Nephron progenitor cell (in vitro differentiated cells): ENCODE data around the gene ALDH4A1.

Source experiments
- DNase-seq: peaks from one replicate; pipeline ENCODE4 v3.0.0; 2021
- H3K27ac Mint-ChIP-seq: 2 replicates; pipeline ENCODE4 v1.8.0; 2021; ENCODE audit warnings: mild to moderate bottlenecking, moderate library complexity, mixed read lengths
- H3K27me3 Mint-ChIP-seq: 2 replicates; pipeline ENCODE4 v1.8.0; 2021; ENCODE audit warnings: mild to moderate bottlenecking, low read depth, mixed read lengths; ENCODE audit not compliant: poor library complexity
- H3K36me3 Mint-ChIP-seq: 2 replicates; pipeline ENCODE4 v1.8.0; 2021; ENCODE audit warnings: low read depth, mixed read lengths
- H3K4me1 Mint-ChIP-seq: 2 replicates; pipeline ENCODE4 v1.8.0; 2021; ENCODE audit warnings: mixed read lengths
- H3K4me3 Mint-ChIP-seq: 2 replicates; pipeline ENCODE4 v1.8.0; 2021; ENCODE audit warnings: mild to moderate bottlenecking, moderate library complexity, mixed read lengths
- H3K9me3 Mint-ChIP-seq: 2 replicates; pipeline ENCODE4 v1.8.0; 2021; ENCODE audit warnings: mild to moderate bottlenecking, moderate library complexity, mixed read lengths
- CTCF ChIP-seq: fragments of 200-600 bp; sonication (generic); IDR thresholded peaks from 2 replicates; pipeline ENCODE4 v1.5.0; 2021; ENCODE audit warnings: antibody characterized with exemption

ALDH4A1 gene

DNA sequence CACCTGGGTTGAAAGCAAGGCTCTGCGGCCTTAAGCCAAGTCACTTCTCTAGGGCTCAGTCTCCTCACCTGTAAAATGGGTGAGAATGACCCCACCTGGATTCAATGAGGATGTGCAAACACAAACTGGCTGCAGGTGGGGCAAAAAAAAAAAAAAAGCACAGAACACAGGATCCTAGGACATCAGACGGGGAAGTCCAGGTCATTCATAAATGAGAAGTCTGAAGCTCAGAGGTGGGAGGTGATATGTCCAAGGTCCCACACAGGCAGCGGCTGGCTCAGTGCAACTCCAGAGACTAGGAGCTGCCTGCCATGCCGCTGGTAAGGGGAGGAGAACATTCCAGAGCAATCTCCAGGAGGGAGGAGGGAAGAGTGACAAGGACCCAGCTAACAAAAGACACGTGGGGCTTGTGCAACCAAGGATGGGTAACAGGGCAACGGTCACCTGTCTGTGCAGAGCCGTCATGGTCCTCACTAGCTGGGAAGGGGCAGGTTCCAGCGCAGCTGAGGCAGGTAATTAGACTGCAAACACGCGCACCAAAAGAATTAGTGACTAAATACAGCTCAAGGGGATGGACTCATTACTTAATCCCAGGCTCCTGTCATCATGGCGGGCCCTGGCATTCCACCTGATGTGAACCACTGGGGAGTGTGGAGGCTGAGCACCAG, 34.6 kb upstream of the ALDH4A1 start:
- DNase-seq, result no peak
- peaks cover 64% of the 10 kb centered on the region for H3K4me1 Mint-ChIP-seq
- no peak for TF ChIP-seq CTCF
- H3K4me3 Mint-ChIP-seq, result no peak overlapping the region
- H3K27me3 Mint-ChIP-seq, result peaks cover 12% of the 10 kb centered on the region
- H3K36me3 Mint-ChIP-seq, result no peaks in the 10 kb centered on the region
- H3K27ac Mint-ChIP-seq, result no peak overlapping the region
- no peaks in the 10 kb centered on the region for H3K9me3 Mint-ChIP-seq

DNA sequence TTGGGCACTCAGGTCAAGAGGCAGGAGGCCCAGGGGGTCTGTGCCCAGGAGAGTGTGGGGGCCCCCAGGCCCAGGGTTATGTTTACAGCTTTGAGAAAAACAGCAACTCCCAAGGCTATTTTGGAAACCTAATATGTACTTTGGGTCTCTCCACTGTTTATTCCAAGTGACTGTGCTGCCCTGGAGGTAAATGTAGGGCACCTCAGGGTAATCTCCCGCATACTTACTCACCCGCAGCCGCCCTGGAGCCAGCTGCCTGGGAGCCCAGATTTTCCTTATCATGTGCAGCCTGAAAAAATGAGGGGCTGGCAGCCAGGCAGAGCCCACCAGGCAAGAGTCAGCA, 34.1 kb upstream of the ALDH4A1 start:
- DNase-seq, result no peak
- Mint-ChIP-seq H3K4me3 (no peak overlapping the region), H3K9me3 (no peaks in the 10 kb centered on the region), H3K27ac (no peak overlapping the region), H3K4me1 (peaks cover 64% of the 10 kb centered on the region), H3K27me3 (peaks cover 16% of the 10 kb centered on the region), H3K36me3 (no peaks in the 10 kb centered on the region)
- TF ChIP-seq CTCF, result no peak

DNA sequence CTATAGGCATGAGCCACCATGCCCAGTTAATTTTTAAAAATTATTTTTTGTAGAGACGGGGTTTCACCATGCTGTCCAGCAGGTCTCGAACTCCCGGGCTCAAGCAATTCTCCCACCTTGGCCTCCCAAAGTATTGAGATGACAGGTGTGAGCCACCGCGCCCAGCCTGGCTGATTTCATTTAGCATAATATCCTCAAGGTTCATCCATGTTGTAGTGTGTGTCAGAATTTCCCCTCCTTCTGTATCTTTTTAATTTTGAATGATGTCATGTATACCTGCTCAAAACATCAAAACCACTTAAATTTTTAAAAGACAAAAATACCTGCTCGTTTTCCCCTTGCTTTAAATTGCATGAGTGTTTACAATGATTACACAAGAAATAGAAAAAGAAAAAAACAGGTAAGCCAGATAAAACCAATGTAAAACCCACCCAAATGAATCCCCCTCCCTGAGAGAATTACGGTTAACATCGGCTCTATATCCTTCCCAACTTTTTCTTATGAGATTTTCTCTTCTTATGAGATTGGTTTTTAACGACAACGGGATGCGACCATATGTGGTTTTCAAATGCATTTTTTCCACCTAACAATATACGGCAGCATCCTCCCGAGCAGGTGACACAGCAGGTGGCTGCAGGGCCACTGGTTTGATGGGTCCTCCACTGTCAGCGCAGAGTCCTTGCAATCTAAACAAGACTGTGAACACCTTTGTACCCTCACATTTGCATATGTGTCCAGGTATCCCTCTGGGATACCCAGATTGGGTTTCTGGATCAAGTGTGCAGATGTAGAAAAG, 32.0 kb upstream of the ALDH4A1 start:
- peaks cover 20% of the 10 kb centered on the region for H3K27me3 Mint-ChIP-seq
- peaks cover 46% of the 10 kb centered on the region for H3K4me1 Mint-ChIP-seq
- no peaks in the 10 kb centered on the region for H3K36me3 Mint-ChIP-seq
- no peaks in the 10 kb centered on the region for H3K9me3 Mint-ChIP-seq
- TF ChIP-seq CTCF, result no peak
- no peak for DNase-seq
- H3K4me3 Mint-ChIP-seq, result no peak overlapping the region
- no peak overlapping the region for H3K27ac Mint-ChIP-seq

- H3K4me3 Mint-ChIP-seq, result no peak overlapping the region
- no peak overlapping the region for H3K27ac Mint-ChIP-seq
- peaks cover 20% of the 10 kb centered on the region for H3K27me3 Mint-ChIP-seq
- no peak for DNase-seq
- no peaks in the 10 kb centered on the region for H3K36me3 Mint-ChIP-seq
- no peaks in the 10 kb centered on the region for H3K9me3 Mint-ChIP-seq
- no peak for TF ChIP-seq CTCF
- H3K4me1 Mint-ChIP-seq, result peaks cover 42% of the 10 kb centered on the region
Observed at GRCh38 chr1:18932879-18933278, 30.5 kb upstream of the ALDH4A1 start.

DNA sequence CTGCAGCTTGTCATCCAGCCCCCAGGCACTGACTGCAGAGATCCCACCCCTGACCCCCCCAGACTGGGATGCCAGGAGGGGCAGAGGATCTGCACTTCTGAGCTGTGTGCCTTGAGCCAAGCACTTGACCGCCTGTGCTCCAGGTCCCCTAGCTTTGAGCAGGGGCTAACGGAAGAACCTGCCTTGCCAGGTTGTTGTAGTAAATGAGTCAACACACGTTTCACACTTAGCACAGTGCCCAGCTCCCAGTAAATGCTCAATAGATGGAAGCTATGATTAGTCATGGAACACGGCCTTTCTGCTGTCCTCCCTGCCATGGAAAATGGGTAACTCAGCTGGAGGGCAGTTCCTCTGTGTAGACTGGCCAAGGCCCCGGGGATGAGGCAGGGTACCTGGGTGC, 30.0 kb upstream of the ALDH4A1 start:
- Mint-ChIP-seq H3K4me1 (peaks cover 45% of the 10 kb centered on the region), H3K27ac (no peak overlapping the region), H3K9me3 (no peaks in the 10 kb centered on the region), H3K4me3 (no peak overlapping the region), H3K27me3 (peaks cover 20% of the 10 kb centered on the region), H3K36me3 (no peaks in the 10 kb centered on the region)
- TF ChIP-seq CTCF, result no peak
- no peak for DNase-seq

DNA sequence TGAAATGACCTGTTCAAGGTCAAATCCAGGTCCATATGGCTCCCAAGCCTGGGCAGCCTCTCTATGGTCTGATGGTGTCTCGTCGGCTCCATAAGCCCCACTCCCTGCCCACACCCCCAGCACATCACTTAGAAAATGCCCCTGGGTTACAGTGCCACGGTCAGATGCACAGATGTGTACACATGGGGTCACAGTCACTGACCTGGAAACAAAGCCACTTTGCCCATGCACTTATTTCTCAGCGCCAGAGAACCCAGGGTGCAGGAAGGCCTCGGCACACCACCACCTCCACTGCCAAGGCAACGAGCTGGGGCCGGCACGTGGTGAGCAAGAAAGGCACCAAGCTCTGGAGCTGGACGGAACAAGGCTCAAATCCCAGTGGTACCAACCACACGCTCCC, 29.4 kb upstream of the ALDH4A1 start:
- Mint-ChIP-seq H3K4me3 (no peak overlapping the region), H3K27me3 (peaks cover 20% of the 10 kb centered on the region), H3K36me3 (no peaks in the 10 kb centered on the region), H3K4me1 (peaks cover 43% of the 10 kb centered on the region), H3K9me3 (no peaks in the 10 kb centered on the region), H3K27ac (no peak overlapping the region)
- no peak for DNase-seq
- no peak for TF ChIP-seq CTCF
